ENCODE measurements around the gene CLSTN2.

CLSTN2 gene

DNA sequence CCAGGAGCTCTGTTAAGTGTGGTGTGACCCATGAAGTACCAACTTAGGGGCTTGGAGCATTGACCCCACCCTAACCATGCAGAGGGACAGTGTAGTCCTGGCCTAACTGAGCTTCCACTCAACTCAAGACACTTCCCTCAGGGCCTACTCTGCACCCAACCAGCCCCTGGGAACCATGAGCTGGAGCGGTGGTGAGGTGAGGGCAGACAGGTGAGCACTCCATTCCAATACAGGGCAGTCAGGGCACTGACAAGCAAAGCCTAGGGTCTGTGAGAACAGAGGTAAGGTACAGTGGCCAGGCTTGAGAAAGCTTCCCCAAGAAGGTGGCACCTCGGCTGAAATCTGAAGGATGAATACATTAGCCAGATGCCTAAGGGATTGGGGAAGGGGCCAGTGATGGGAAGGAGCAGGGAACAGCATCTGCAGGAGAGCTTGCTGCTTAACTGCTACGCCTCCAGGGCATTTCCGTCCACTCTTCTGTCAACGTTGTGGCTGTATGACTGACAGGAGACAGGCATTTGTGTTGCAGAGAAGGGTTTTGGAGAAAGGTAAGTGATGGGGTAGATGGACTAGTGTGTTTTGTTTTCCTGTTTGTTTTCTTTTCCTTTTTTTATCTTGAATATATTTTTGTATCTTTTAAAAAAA is 499.4 kb downstream of the CLSTN2 start:
- DNase-seq: no peak

- no peak for DNase-seq
These were observed 501.4 kb downstream of the CLSTN2 start for GRCh38 chr3:140436421-140436820.

DNA sequence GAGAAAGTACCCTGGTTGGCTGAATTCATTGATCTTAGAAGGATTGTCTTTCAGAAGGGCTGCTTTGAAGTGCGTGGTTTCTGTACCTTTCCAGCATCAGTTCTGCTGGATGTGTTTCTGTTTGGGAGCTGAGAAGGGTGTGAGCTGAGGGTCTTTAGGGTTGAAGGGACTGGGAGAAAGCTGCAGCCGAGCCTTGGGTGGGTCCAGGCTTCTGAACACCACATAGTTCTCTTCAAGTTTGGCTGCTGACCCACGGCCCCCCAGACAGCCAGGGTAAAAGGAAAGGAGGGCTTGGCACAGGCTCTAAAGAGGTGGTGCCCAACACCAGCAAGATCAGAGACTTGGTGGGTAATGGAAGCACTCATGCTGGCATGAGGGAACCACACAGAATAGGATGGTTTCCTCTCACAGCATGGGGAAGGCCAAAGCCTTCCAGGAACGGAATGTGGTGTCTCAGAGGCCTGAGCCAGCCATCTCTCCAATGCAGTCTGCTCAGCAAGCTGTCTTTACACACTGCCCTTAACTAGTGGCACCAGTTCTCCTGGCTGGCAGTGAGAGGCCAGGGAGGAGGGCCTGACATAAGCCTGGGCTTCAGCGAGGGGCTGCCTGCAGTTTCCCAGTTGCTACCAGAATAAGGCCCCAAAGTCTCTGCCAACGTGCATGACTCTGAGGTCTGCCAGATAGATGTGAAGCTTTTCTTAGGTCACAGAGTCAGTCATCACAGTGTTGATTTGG is 503.9 kb downstream of the CLSTN2 start:
- no peak for DNase-seq

DNA sequence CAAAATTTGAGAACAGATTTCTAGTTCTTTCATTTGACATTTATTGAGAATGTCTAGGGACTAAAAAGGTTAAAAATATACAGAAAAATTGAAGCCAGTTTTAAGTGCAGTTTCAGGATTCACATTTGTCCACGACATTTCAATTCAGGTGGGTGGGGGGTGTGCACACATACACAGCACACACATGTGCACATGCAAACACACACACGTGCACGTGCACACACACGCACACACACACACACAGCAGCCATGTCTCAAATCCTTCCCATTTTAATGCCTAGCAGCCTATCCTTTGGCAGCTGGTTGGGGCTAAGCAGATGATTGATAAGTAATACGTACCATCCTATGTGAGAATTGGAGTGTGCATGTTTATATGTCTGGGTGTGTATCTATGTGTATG is 504.5 kb downstream of the CLSTN2 start:
- DNase-seq: no peak

DNA sequence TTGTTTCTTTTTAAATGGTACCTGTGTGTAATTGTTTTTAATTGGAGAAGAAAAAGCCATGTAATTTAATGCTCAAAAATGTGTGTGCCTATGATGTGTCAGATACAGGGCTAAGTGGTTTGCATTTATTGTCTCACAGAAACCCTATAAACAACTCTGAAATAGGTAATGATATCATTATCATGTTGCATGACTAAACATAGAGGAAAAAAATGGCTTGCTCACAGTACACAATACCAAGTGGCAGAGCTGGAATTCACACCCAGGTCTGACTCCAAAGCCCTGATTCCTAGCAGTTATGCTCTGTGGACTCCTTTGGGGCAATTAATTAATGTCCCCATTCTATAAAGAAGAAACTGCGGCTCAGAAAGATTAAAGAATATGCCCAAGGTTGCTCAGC is 505.5 kb downstream of the CLSTN2 start:
- no peak for DNase-seq

- DNase-seq: no peak
These were observed 506.0 kb downstream of the CLSTN2 start for GRCh38 chr3:140441006-140441405.

DNA sequence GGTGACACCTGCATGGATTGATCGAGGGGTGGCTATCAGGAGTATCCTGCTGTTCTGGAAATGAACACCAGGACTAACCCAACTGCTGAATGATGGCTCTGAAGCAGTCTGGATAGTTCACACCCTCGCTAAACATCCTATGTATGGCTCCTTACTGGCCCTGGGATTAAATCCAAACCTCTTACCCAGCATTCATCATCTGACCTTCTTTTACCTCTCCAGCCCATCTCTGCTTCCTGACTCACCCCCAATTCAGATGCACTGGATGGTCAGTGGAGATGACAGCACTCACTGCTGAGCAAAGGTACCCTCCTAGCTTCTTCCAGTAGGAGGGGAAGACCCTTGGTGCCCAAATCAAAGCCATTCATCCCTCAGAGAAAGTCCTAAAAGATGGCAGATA is 507.6 kb downstream of the CLSTN2 start:
- no peak for DNase-seq

- no peak for DNase-seq
These were observed 508.1 kb downstream of the CLSTN2 start for GRCh38 chr3:140443073-140443472.

DNA sequence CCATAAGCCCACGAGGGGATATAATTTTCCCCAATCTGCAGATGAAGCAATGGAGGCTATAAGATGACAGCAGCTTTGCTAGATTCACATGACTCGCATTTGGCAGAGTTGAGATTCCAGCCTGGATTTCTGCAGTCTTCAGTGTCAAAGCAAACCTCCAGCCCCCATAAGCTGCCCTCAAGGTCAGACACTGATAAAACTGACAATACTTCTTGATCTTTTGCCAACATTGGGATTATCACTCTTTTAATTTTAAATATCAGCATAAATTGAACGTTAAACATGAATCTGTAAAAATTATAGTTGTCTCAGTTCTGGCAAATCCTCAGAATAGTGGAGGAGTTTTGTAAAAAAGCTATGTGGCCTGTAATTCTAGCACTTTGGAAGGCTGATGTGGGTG is 508.8 kb downstream of the CLSTN2 start:
- no peak for DNase-seq

- DNase-seq: no peak
These were observed 511.7 kb downstream of the CLSTN2 start for GRCh38 chr3:140446734-140447133.

DNA sequence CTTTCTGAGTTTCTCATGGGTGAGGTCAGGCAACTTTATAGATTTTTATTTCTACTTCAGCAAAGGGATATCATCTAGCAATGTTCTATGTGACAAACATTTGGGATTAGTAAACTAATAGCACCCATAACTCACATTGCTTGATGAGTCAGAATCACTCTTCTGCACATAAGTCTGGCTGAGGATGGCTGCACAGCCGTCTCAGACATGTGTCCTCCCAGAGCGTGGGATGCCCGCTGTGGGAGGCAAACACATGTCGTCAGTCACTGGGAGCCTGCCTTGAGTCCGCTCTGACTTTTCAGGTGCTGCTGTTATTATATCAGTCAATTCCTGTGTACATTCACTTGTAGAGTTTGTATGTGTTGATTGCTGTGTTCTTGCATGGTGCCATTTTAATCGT is 512.2 kb downstream of the CLSTN2 start:
- DNase-seq: no peak

GRCh38 chr3:140448001-140448400 is 513.0 kb downstream of the CLSTN2 start:
- no peak for DNase-seq

DNA sequence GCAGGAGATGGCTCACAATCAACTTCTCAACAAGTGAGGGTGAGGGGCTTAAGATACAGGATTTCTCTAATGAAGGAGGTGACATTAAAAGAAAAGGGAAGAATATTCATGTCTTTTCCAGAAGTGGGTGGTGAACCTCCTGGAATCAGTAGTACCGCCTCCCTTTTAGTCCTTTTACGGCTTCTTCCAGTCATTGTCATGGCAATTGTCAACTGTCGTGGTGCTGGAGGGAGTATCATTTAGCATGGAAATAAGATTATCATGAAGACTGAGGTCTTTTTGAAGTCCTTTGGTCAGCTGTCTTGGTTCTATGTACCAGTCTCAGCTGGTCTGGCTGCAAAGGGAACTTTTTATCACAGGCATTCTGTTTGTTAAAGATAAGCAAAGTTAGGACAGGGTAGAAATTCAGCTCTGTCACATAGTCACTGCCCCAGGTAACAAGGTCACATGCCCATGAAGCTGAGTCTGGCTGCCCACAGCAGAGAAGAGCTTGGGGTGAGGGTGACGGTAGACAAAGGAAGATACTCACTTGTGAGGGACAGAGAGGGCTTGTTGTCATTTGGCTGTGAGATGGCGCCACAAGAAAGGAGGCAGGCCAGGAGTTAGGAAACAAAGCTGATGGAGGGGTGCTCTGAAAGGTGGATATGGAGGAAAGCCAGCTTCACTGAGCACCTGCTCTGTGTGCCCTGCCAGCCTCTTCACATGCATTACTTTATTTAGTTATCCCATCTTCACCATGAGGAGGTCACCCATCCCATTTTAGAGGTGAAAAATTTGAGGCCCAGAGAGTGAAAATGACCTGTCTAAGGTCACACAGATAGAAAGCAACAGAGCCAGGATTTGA is 514.6 kb downstream of the CLSTN2 start:
- DNase-seq: no peak

DNA sequence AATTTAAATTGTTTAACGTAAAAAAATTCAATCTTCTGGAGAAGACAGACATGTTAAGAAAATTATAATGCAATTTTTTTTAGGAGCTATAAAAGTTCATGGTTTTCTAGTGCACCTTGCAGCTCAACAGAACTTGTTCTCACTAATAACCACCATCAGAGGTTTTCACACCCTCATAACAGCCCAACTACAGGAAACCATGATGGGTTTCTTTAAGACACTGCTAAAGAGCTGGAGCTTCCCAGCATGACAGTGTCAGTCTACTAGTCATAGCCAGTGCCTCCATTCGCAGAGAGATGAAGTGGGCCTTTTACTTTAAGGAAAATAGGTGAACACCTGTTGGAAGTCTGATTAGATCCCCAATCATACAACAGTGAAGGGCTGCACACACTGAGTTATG is 518.8 kb downstream of the CLSTN2 start:
- no peak for DNase-seq

GRCh38 chr3:140455521-140456214 is 520.7 kb downstream of the CLSTN2 start:
- DNase-seq: no peak

DNA sequence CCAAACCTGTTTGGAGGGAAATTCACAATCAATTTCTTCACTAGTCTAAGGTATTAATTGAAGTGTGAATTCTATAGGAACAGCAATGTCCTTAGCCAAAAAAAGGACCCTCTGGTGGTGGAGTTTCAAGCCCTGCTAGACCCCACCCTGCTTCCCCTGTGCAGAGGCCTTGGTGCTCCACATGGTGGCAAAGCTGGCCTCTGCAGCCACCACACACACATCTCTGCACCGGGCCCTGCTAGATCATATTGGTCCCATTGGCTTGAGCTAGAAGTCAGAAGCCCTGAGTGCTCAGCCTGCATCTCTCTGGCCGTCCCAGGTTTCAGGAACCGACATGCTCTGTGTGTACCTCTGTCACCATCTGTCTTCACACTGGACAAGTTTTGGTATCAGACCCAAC is 522.0 kb downstream of the CLSTN2 start:
- no peak for DNase-seq

GRCh38 chr3:140459462-140459861 is 524.5 kb downstream of the CLSTN2 start:
- DNase-seq: no peak

GRCh38 chr3:140461250-140461649 is 526.3 kb downstream of the CLSTN2 start:
- DNase-seq: no peak

DNA sequence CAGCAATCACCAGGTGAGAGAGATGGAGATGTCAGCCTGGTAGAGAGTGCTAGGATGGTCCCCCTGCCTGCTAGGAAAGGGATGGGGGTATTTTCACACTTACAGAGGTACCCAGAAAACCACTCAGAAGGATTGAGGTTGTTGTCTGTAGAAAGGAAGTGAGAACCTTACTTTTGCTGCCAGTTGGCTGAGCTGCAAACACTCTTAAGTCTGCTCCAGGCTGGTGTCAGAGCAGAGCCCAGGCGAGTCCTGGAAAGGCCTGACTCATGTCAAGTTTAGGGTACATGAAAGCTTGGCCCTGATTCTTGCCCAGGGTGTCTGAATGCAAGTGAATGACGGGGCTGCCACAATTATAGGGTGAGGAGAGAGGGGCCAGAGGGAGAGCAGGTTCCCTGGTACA is 528.4 kb downstream of the CLSTN2 start:
- no peak for DNase-seq

DNA sequence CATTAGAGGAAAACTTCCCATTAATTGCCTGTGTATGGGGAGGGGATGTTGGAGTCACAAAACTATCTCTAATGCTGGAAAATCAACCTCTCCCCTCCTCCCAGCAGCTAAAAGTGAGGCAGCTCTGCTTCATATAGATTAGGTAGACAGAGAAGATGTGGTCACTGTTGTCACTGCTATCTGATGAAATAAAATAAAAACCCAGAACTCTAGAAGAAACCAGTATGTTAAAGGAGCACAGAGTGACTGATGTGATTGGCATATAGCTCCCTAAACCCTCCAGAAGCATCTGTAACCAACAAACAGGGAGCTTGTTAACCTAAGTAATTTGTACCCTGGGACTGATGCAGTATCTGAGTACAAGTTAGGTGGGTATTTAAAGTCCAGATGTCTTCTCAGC is 531.0 kb downstream of the CLSTN2 start:
- no peak for DNase-seq

GRCh38 chr3:140466535-140466934 is 531.5 kb downstream of the CLSTN2 start:
- no peak for DNase-seq

DNA sequence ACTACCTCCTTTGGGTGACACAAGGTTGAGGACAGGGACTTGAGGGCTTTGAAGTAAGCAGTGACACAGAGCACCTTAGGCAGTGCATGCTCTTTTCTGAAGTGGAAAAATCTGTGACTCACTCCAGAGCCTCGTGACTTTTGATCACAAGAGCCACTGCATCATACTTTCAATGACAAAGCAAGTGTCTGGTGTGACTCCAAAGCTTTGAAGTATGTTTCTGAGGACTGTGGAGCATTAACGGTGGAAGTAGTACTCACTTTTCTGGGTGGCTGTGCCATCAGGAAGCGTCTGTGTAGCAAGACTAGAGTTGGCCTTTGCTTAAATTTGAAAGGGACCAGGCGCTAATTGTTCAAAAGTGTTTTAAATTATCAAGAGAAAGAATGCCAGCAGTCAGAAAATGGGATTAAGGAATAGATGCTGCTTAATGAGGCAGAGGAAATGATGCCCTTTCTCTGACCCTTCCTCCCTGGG is 532.2 kb downstream of the CLSTN2 start:
- DNase-seq: peak; percentile 15

- DNase-seq: no peak
These were observed 532.9 kb downstream of the CLSTN2 start for GRCh38 chr3:140467796-140468315.
